GM12878 (cell line): Measurements from ENCODE around the gene ACVR1. TPM values are rescaled to one million over a fixed set of nuclear protein-coding genes. Genes with fewer than 3 reads are reported as not detected.

ENCODE experiments used
- ATAC-seq: fragments of 200-7000 bp; cut with Tn5 transposase; 3 replicates; pipeline ENCODE4 v1.9.1; 2020; ENCODE audit warnings: mild to moderate bottlenecking, moderate library complexity
- BruUV-seq: library from RNA; stranded (reverse); fragments of 400-500 nt; replicated peaks from 2 replicates; lab custom pipeline; 2021; lab: Mats Ljungman, UMichigan
- CTCF ChIA-PET: fragments of 300-600 bp; sonication (Branson Sonifier 250); formaldehyde crosslinking; extraction: SDS; loops from one replicate; lab custom pipeline; 2021; ENCODE audit warnings: inconsistent platforms; lab: Yijun Ruan, JAX
- POLR2A ChIA-PET: fragments of 350-600 bp; formaldehyde crosslinking; extraction: SDS; loops from one replicate; lab custom pipeline; 2021; ENCODE audit warnings: inconsistent platforms; lab: Charles Lee
- RAD21 ChIA-PET: fragments of 300-600 bp; sonication (Branson Sonifier 250); formaldehyde crosslinking; loops from one replicate; lab custom pipeline; 2023; ENCODE audit warnings: antibody characterized with exemption; ENCODE audit not compliant: unreplicated experiment; lab: Charles Lee
- SMC1A ChIA-PET: fragments of 300-600 bp; sonication (Branson Sonifier 250); formaldehyde crosslinking; loops from one replicate; lab custom pipeline; 2023; ENCODE audit not compliant: unreplicated experiment, uncharacterized antibody; lab: Charles Lee
- DNase-seq: peaks from one replicate; pipeline ENCODE4 v3.0.0-alpha.2; 2011; ENCODE audit warnings: low read depth, low spot score
- FAIRE-seq: peaks from 3 replicates; lab custom pipeline; 2011; peaks lifted over from hg19 to GRCh38; lab: Jason Lieb, UNC
- H2AFZ ChIP-seq: 2 replicates; pipeline ENCODE4 v1.6.0; 2011; ENCODE audit warnings: low read depth, low read length, control low read depth; ENCODE audit not compliant: control insufficient read depth
- H3K27ac ChIP-seq: 2 replicates; pipeline ENCODE4 v1.5.1; 2011; ENCODE audit warnings: control low read depth; ENCODE audit not compliant: control insufficient read depth, insufficient read depth
- H3K27me3 ChIP-seq, 2 experiments: replicated peaks in 1 of 2; 2 replicates each; pipeline versions ENCODE4 v1.6.0 to v1.6.1; 2011; ENCODE audit warnings: low read length in 1 of 2; ENCODE audit not compliant: control insufficient read depth in 2 of 2, insufficient read depth in 2 of 2
- H3K36me3 ChIP-seq, 2 experiments: 2 replicates each; pipeline ENCODE4 v1.5.1; 2011; ENCODE audit warnings: low read length in 1 of 2; ENCODE audit not compliant: control insufficient read depth in 2 of 2, insufficient read depth in 2 of 2
- H3K4me1 ChIP-seq: 2 replicates; pipeline ENCODE4 v1.6.1; 2011; ENCODE audit warnings: mild to moderate bottlenecking, low read length, moderate library complexity, mixed read lengths; ENCODE audit not compliant: control insufficient read depth, insufficient read depth
- H3K4me2 ChIP-seq: 2 replicates; pipeline ENCODE4 v1.6.0; 2011; ENCODE audit warnings: control low read depth; ENCODE audit not compliant: control insufficient read depth, insufficient read depth
- H3K4me3 ChIP-seq: fragments of 200-600 bp; sonication (generic); 2 replicates; pipeline ENCODE4 v1.5.1; 2016
- H3K79me2 ChIP-seq: 2 replicates; pipeline ENCODE4 v1.6.0; 2011; ENCODE audit warnings: low read length; ENCODE audit not compliant: control insufficient read depth, insufficient read depth
- H3K9ac ChIP-seq: 2 replicates; pipeline ENCODE4 v1.8.0; 2011; ENCODE audit warnings: low read length, control low read depth, mixed read lengths; ENCODE audit not compliant: control insufficient read depth, insufficient read depth
- H3K9me3 ChIP-seq: replicated peaks from 3 replicates; pipeline ENCODE4 v1.5.1; 2011; ENCODE audit warnings: mild to moderate bottlenecking, low read length; ENCODE audit not compliant: control insufficient read depth, insufficient read depth
- H4K20me1 ChIP-seq: 2 replicates; pipeline ENCODE4 v1.6.0; 2011; ENCODE audit not compliant: control insufficient read depth, insufficient read depth
- ESRRA ChIP-seq: IDR thresholded peaks from 2 replicates; pipeline ENCODE4 v1.6.1; 2012; ENCODE audit warnings: mild to moderate bottlenecking, low read length, improper control_type of control experiment
- GATAD2B ChIP-seq: fragments of 450-650 bp; conservative IDR thresholded peaks from 2 replicates; pipeline ENCODE4 v1.6.1; 2017; ENCODE audit warnings: low read depth, mild to moderate bottlenecking, moderate library complexity
- HDAC2 ChIP-seq: fragments of 200-600 bp; sonication (generic); IDR thresholded peaks from 2 replicates; pipeline ENCODE4 v1.6.1; 2017
- LARP7 ChIP-seq: fragments of 450-650 bp; IDR thresholded peaks from 2 replicates; pipeline ENCODE4 v1.6.1; 2017; ENCODE audit warnings: mild to moderate bottlenecking
- PBX3 ChIP-seq: IDR thresholded peaks from 2 replicates; pipeline ENCODE4 v1.6.1; 2011; ENCODE audit warnings: mild to moderate bottlenecking, low read depth, low read length, moderate library complexity; ENCODE audit not compliant: insufficient replicate concordance
- PML ChIP-seq: IDR thresholded peaks from 2 replicates; pipeline ENCODE4 v1.6.1; 2012; ENCODE audit warnings: low read length, inconsistent platforms
- REST ChIP-seq: IDR thresholded peaks from 2 replicates; pipeline ENCODE4 v1.6.1; 2012; ENCODE audit warnings: mild to moderate bottlenecking, low read depth, low read length
- STAT3 ChIP-seq: IDR thresholded peaks from 2 replicates; pipeline ENCODE4 v1.6.1; 2011; ENCODE audit warnings: low read depth, low read length, improper control_type of control experiment
- TAF1 ChIP-seq: IDR thresholded peaks from 2 replicates; pipeline ENCODE4 v1.6.1; 2011; ENCODE audit warnings: mild to moderate bottlenecking, low read depth, low read length, borderline replicate concordance
- USF1 ChIP-seq: IDR thresholded peaks from 2 replicates; pipeline ENCODE4 v1.6.1; 2011; ENCODE audit warnings: borderline replicate concordance, low read depth, mild to moderate bottlenecking, moderate library complexity, mixed read lengths, low read length; ENCODE audit not compliant: insufficient read depth; ENCODE audit errors: extremely low read length
- ZBED1 ChIP-seq: IDR thresholded peaks from 2 replicates; pipeline ENCODE4 v1.6.1; 2016; ENCODE audit warnings: borderline replicate concordance
- WGBS: methylation state at CpG from one replicate; pipeline ENCODE4 v1.1.6; 2016; ENCODE audit warnings: low lambda C conversion rate; ENCODE audit not compliant: insufficient replicate concordance, insufficient coverage; ENCODE audit errors: missing lambda C conversion rate; 5-methylcytosine and 5-hydroxymethylcytosine counted together
- in situ Hi-C: fragments of 300-500 bp; cut with MboI; formaldehyde crosslinking; loops from 9 replicates; pipeline ENCODE4 v1.14.3; 2018; ENCODE audit warnings: mixed read lengths
- intact Hi-C: fragments of 100-400 bp; cut with micrococcal nuclease; formaldehyde crosslinking; loops from one replicate; pipeline ENCODE4 v1.14.2; 2022; ENCODE audit not compliant: unreplicated experiment
- polyA plus RNA-seq, 11 experiments: library from polyadenylated mRNA; depleted of rRNA in 4 of 11; unstranded in 6 of 11; stranded (reverse) in 5 of 11; fragments of >200 nt; fragmentation: Nextera tagmentation in 4 of 11; fragmentation: Illumina TruSeq in 1 of 11; extraction: Ambion mirVana in 4 of 11; extraction: Trizol in 1 of 11; gene quantifications; 1 replicate in 1 of 11; 2 replicates in 10 of 11; pipeline versions ENCODE4 v1.2.1 to v1.2.3, GENCODE V29; 2011 to 2016; ENCODE audit warnings: inconsistent platforms in 2 of 11, missing spikeins in 2 of 11, low read depth in 1 of 11
- total RNA-seq, 4 experiments: library from RNA; depleted of rRNA in 3 of 4; stranded (reverse); fragments of >200 nt in 3 of 4; fragmentation: Illumina TruSeq in 1 of 4; extraction: Trizol in 1 of 4; gene quantifications; 2 replicates each; pipeline versions ENCODE4 v1.2.1 to v1.2.3, GENCODE V29; 2013 to 2021
- TF ChIP-seq, protein P1 (sequence below): IDR thresholded peaks from 2 replicates; pipeline ENCODE4 v1.6.1; 2011; ENCODE audit warnings: low read depth, mild to moderate bottlenecking, low read length, moderate library complexity, borderline replicate concordance; ENCODE audit errors: extremely low read depth
- TF ChIP-seq, protein P2 (sequence below): fragments of 450-650 bp; IDR thresholded peaks from 2 replicates; pipeline ENCODE4 v1.6.1; 2014; ENCODE audit warnings: mild to moderate bottlenecking
- TF ChIP-seq, protein P3 (sequence below): IDR thresholded peaks from 2 replicates; pipeline ENCODE4 v1.6.1; 2012; ENCODE audit warnings: low read depth, low read length, improper control_type of control experiment

Gene ACVR1
- total and polyA plus RNA-seq, 10 of the 15 experiments (the other 5 are each of a cell fraction or from before 2014, with no cell fraction given), result 0.06 to 0.24 (median 0.14) TPM; not detected in 4

GRCh38 chr2:157835425-157835824 lies 40.7 kb downstream of the ACVR1 start (continued):
- TF ChIP-seq, protein P1, sequence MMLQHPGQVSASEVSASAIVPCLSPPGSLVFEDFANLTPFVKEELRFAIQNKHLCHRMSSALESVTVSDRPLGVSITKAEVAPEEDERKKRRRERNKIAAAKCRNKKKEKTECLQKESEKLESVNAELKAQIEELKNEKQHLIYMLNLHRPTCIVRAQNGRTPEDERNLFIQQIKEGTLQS, result no peak
- TF ChIP-seq, protein P2, sequence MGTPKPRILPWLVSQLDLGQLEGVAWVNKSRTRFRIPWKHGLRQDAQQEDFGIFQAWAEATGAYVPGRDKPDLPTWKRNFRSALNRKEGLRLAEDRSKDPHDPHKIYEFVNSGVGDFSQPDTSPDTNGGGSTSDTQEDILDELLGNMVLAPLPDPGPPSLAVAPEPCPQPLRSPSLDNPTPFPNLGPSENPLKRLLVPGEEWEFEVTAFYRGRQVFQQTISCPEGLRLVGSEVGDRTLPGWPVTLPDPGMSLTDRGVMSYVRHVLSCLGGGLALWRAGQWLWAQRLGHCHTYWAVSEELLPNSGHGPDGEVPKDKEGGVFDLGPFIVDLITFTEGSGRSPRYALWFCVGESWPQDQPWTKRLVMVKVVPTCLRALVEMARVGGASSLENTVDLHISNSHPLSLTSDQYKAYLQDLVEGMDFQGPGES, result no peak
- TF ChIP-seq ZBED1 (no peak), STAT3 (no peak), LARP7 (no peak), PML (no peak), GATAD2B (no peak)
- TF ChIP-seq, all 136 proteins: peak for 0

DNA sequence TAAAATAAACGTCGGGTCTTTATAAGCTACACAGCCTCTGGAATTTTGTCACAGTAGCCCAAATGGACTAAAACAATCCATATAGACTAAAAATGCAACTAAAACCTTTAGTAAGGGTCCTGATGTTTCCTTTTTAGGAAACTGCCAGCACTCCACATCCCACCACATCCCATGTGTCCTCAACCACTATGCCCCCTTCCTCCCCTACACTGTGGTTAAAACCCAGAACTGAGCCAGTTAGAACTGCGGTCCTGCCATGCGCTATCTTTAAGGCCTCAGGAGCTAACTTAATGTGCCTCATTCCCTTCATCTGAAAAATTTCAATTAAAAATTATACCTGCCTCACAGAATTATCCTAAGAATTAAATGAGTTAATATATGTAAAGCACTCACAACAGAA lies 41.1 kb downstream of the ACVR1 start:
- WGBS, result 68% methylated on average over 4 of the region's 4 CpGs
- SMC1A ChIA-PET, result no interaction called here
- no peaks in the 10 kb centered on the region for H3K36me3 ChIP-seq
- no TSS peak for BruUV-seq
- in situ Hi-C loops (no loop called here), intact Hi-C loops (no loop called here)
- H3K79me2 ChIP-seq, result no peaks in the 10 kb centered on the region
- H3K27me3 ChIP-seq, result no peaks in the 10 kb centered on the region; a peak in 1 of 4 replicates
- no peak overlapping the region for H2AFZ ChIP-seq
- CTCF ChIA-PET, result no interaction called here
- no peaks in the 10 kb centered on the region for H4K20me1 ChIP-seq
- no peak overlapping the region for H3K4me2 ChIP-seq
- RAD21 ChIA-PET, result no interaction called here
- ATAC-seq, result no peak
- no peak for FAIRE-seq
- POLR2A ChIA-PET, result no interaction called here
- no peak overlapping the region for H3K4me3 ChIP-seq
- H3K9ac ChIP-seq, result no peak overlapping the region
- no peaks in the 10 kb centered on the region for H3K4me1 ChIP-seq
- no peaks in the 10 kb centered on the region for H3K9me3 ChIP-seq
- H3K27ac ChIP-seq, result no peak overlapping the region
- no peak for DNase-seq
- TF ChIP-seq TAF1, result no peak
- TF ChIP-seq REST, result no peak
- no peak for TF ChIP-seq PBX3
- TF ChIP-seq HDAC2, result no peak
- TF ChIP-seq ESRRA, result no peak
- TF ChIP-seq, protein P3, sequence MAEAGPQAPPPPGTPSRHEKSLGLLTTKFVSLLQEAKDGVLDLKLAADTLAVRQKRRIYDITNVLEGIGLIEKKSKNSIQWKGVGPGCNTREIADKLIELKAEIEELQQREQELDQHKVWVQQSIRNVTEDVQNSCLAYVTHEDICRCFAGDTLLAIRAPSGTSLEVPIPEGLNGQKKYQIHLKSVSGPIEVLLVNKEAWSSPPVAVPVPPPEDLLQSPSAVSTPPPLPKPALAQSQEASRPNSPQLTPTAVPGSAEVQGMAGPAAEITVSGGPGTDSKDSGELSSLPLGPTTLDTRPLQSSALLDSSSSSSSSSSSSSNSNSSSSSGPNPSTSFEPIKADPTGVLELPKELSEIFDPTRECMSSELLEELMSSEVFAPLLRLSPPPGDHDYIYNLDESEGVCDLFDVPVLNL, result no peak
- no peak for TF ChIP-seq USF1
